ENCODE measurements around the gene ARHGAP26. TPM values are rescaled to one million over a fixed set of nuclear protein-coding genes. Genes with fewer than 3 reads are reported as not detected.

The ARHGAP26 gene
- total and polyA plus RNA-seq, 2 of the 4 experiments (the other 2 are of a cell fraction), result 0.54 to 0.56 TPM

DNA sequence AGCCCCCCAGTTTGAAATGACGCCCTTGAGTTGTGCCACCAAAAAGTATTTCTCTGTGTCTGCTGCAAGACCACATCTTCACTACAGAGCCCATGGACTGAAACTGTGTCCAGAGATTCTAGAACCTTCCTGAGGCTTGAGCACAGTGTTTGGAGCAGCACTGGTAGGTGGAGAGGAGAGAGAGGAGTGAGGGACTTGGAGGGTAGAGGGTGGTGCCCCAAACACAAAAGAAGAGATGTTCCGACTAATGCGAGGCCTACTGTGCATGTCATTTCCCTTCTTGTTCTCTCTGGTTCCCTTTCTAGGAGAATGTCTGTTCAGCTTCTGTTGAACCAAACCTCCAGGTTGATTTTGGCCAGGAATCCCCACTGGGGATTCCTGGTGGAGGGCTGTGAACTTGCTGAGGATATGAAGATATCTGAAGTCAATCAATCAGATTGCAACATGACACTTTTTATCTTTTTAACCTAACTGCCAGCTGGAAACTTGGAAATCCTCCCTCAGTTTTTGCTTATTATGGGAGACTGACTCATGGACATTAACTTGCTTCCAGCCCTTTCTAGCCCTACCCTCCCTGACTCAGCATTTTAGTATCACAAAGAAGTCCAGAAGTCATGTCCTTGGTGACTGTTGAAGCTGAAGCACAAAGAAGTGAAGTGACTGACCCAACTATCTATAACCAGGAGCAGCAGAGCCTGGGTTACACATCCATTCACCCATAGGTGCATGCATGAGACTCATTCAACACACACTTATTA lies 478.8 kb downstream of the ARHGAP26 start:
- Histone ChIP-seq H3K9ac (ENCODE audit: low read depth, low read length) (peak overlapping the region; percentile 29; the same call in 1 of the 2 replicates), H4K91ac (ENCODE audit: insufficient read depth, low read depth, low read length) (peak overlapping the region; percentile 93), H3K4me3 (ENCODE audit: insufficient read depth, low read depth, low read length) (no peak overlapping the region), H3K79me1 (ENCODE audit: low read depth in 1 of 2, low read length in 2 of 2) (peaks cover 0 to 6% of the 10 kb centered on the region in 2 experiments; a peak in 1 of 4 replicates), H2BK120ac (ENCODE audit: low read depth, low read length) (peak overlapping the region; percentile 90), H3K4me1 (ENCODE audit: control insufficient read depth, insufficient read depth, low read length) (peaks cover 28% of the 10 kb centered on the region), H3K23ac (ENCODE audit: low read depth, low read length) (peak overlapping the region; percentile 83), H2AFZ (replicated peaks; ENCODE audit: low read length, poor library complexity) (peak overlapping the region; percentile 54), H2AK9ac (replicated peaks; ENCODE audit: low read depth, low read length, poor library complexity) (peak overlapping the region; percentile 86), H3K14ac (replicated peaks; ENCODE audit: low read depth, low read length) (peak overlapping the region; percentile 93), H3K27me3 (ENCODE audit: control insufficient read depth, insufficient read depth, low read length) (no peaks in the 10 kb centered on the region), H4K8ac (ENCODE audit: low read depth in 2 of 2, low read length in 2 of 2) (peak overlapping the region; percentile 24 to 90; a peak in 3 of 4 replicates), H3K9me3 (ENCODE audit: control insufficient read depth, insufficient read depth, low read length) (no peaks in the 10 kb centered on the region), H2BK15ac (ENCODE audit: low read depth, low read length) (peak overlapping the region; percentile 92; the same call in 2 of the 3 replicates), H2AK5ac (ENCODE audit: low read depth, low read length) (peak overlapping the region; percentile 96), H3K27ac (ENCODE audit: insufficient read depth, low read length) (peak overlapping the region; percentile 98), H4K20me1 (ENCODE audit: insufficient read depth, low read length) (no peaks in the 10 kb centered on the region), H4K5ac (ENCODE audit: low read depth, low read length) (peak overlapping the region; percentile 97), H3K56ac (ENCODE audit: extremely low read depth, insufficient read depth, low read length) (peak overlapping the region; percentile 49), H3K36me3 (ENCODE audit: control insufficient read depth, insufficient read depth, low read length) (no peaks in the 10 kb centered on the region), H2BK5ac (ENCODE audit: low read depth, low read length, poor library complexity, severe bottlenecking) (peak overlapping the region; percentile 94), H3K4ac (ENCODE audit: low read depth, low read length) (peak overlapping the region; percentile 95), H3K4me2 (ENCODE audit: low read depth, low read length) (peak overlapping the region; percentile 11), H3K9me1 (ENCODE audit: insufficient read depth, low read length) (peaks cover 20% of the 10 kb centered on the region), H3K18ac (ENCODE audit: low read depth, low read length) (peak overlapping the region; percentile 98), H2BK20ac (ENCODE audit: low read depth, low read length) (peak overlapping the region; percentile 96)
- WGBS, 2 experiments (ENCODE audit: extremely low coverage in 2 of 2, insufficient read length in 1 of 2), result no CpG with 5 or more reads among the region's 3 CpGs
- CTCF ChIA-PET, result interaction anchor here (1.2 kb wide), 1 partner anchor 32 kb away, joined by 3 read pairs; no protein-coding TSS in a partner anchor
- TF ChIP-seq CEBPB (IDR thresholded peaks at IDR 0.05; ENCODE audit: low read depth, low read length) (peak; percentile 71), MAFK (IDR thresholded peaks at IDR 0.05; ENCODE audit: low read depth, low read length) (peak; percentile 99), NFE2L2 (IDR thresholded peaks at IDR 0.05; ENCODE audit: low read depth, low read length) (peak; percentile 94), FOS (IDR thresholded peaks at IDR 0.05; ENCODE audit: low read depth, low read length) (peak; percentile 60), MAZ (IDR thresholded peaks at IDR 0.05; ENCODE audit: borderline replicate concordance, low read depth, low read length) (no peak), CHD1 (IDR thresholded peaks at IDR 0.05; ENCODE audit: low read depth, low read length) (no peak)
- TF ChIP-seq, protein P1, sequence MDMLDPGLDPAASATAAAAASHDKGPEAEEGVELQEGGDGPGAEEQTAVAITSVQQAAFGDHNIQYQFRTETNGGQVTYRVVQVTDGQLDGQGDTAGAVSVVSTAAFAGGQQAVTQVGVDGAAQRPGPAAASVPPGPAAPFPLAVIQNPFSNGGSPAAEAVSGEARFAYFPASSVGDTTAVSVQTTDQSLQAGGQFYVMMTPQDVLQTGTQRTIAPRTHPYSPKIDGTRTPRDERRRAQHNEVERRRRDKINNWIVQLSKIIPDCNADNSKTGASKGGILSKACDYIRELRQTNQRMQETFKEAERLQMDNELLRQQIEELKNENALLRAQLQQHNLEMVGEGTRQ (IDR thresholded peaks at IDR 0.05; ENCODE audit: low read depth, low read length), result no peak
- dilution Hi-C loops (cut with HindIII; ENCODE audit: low sequenced_read_pairs, unreplicated experiment) (no loop called here), intact Hi-C loops (cut with micrococcal nuclease) (loop anchor here (5.0 kb wide), 1 partner anchor 153 kb away; the partner anchor contains the start of gene NR3C1), in situ Hi-C loops (cut with MboI; ENCODE audit: low sequenced_read_pairs) (no loop called here)
- DNase-seq (peak; percentile 91), ATAC-seq (ENCODE audit: low read depth) (peak; percentile 71)
- BruUV-seq (replicated peaks), result no TSS peak
- POLR2A ChIA-PET (ENCODE audit: unreplicated experiment), result no interaction called here
